Neuronal stem cell (in vitro differentiated cells): Measurements from ENCODE around the gene CD44.
A peak's percentile ranks its signal among the peaks of the same experiment; 100 is the strongest.

Experiments used
- DNase-seq: peaks from one replicate; pipeline ENCODE4 v3.0.0-alpha.2; 2013; ENCODE audit warnings: low spot score
- H2AFZ ChIP-seq: one replicate; pipeline ENCODE4 v1.6.1; 2013; ENCODE audit warnings: mild to moderate bottlenecking, low read length, inconsistent platforms
- H2AK5ac ChIP-seq: 2 replicates; pipeline ENCODE4 v1.6.1; 2013; ENCODE audit warnings: low read depth, mild to moderate bottlenecking, inconsistent platforms, low read length, moderate library complexity, mixed read lengths
- H2BK120ac ChIP-seq: 2 replicates; pipeline ENCODE4 v1.6.1; 2013; ENCODE audit warnings: low read depth, mild to moderate bottlenecking, inconsistent platforms, low read length, moderate library complexity, mixed read lengths
- H2BK12ac ChIP-seq: one replicate; pipeline ENCODE4 v1.6.1; 2013; ENCODE audit warnings: low read length, inconsistent platforms
- H2BK15ac ChIP-seq: 2 replicates; pipeline ENCODE4 v1.6.1; 2013; ENCODE audit warnings: mild to moderate bottlenecking, low read length, inconsistent platforms, mixed read lengths
- H2BK5ac ChIP-seq: one replicate; pipeline ENCODE4 v1.6.1; 2013; ENCODE audit warnings: inconsistent platforms, mild to moderate bottlenecking, low read length, moderate library complexity
- H3K14ac ChIP-seq: one replicate; pipeline ENCODE4 v1.6.1; 2013; ENCODE audit warnings: low read length, inconsistent platforms
- H3K18ac ChIP-seq: 2 replicates; pipeline ENCODE4 v1.6.1; 2013; ENCODE audit warnings: low read length, inconsistent platforms
- H3K23ac ChIP-seq: 2 replicates; pipeline ENCODE4 v1.6.1; 2013; ENCODE audit warnings: low read depth, mild to moderate bottlenecking, mixed read lengths, low read length, inconsistent platforms; ENCODE audit not compliant: poor library complexity
- H3K27ac ChIP-seq: replicated peaks from 3 replicates; pipeline ENCODE4 v1.5.1; 2013; ENCODE audit warnings: low read length, inconsistent platforms
- H3K27me3 ChIP-seq, 3 experiments: 2 replicates each; pipeline ENCODE4 v1.6.1; 2013; ENCODE audit warnings: low read length in 3 of 3, mild to moderate bottlenecking in 2 of 3, inconsistent platforms in 1 of 3, low read depth in 1 of 3, mixed read lengths in 1 of 3, moderate library complexity in 1 of 3; ENCODE audit not compliant: control insufficient read depth in 3 of 3, insufficient read depth in 3 of 3
- H3K36me3 ChIP-seq, 2 donors: replicated peaks in 1 of 2; 2 replicates each; pipeline ENCODE4 v1.6.1; 2013; ENCODE audit warnings: low read length in 2 of 2; ENCODE audit not compliant: control insufficient read depth in 2 of 2, insufficient read depth in 2 of 2
- H3K4ac ChIP-seq: 2 replicates; pipeline ENCODE4 v1.6.1; 2013; ENCODE audit warnings: inconsistent platforms, mild to moderate bottlenecking, low read length, moderate library complexity
- H3K4me1 ChIP-seq, 2 donors: 1 replicate in 1 of 2; 2 replicates in 1 of 2; pipeline ENCODE4 v1.6.1; 2013; ENCODE audit warnings: low read length in 2 of 2, low read depth in 1 of 2; ENCODE audit not compliant: control insufficient read depth in 2 of 2, insufficient read depth in 1 of 2
- H3K4me2 ChIP-seq: one replicate; pipeline ENCODE4 v1.6.1; 2013; ENCODE audit warnings: mild to moderate bottlenecking, low read length, inconsistent platforms; ENCODE audit not compliant: insufficient read depth, poor library complexity, severe bottlenecking
- H3K4me3 ChIP-seq, 2 donors: 2 replicates each; pipeline ENCODE4 v1.5.1; 2013; ENCODE audit warnings: low read length in 2 of 2, mild to moderate bottlenecking in 2 of 2, inconsistent platforms in 1 of 2, moderate library complexity in 1 of 2
- H3K79me1 ChIP-seq: one replicate; pipeline ENCODE4 v1.6.1; 2013; ENCODE audit warnings: low read depth, mild to moderate bottlenecking, inconsistent platforms, low read length, moderate library complexity
- H3K9ac ChIP-seq: one replicate; pipeline ENCODE4 v1.6.1; 2013; ENCODE audit warnings: mild to moderate bottlenecking, low read depth, low read length, inconsistent platforms; ENCODE audit not compliant: poor library complexity
- H3K9me3 ChIP-seq, 2 donors: replicated peaks in 1 of 2; 2 replicates each; pipeline versions ENCODE3 to v1.6.1; 2013; ENCODE audit warnings: low read length in 2 of 2, mild to moderate bottlenecking in 2 of 2, inconsistent platforms in 1 of 2, low read depth in 1 of 2, mixed read lengths in 1 of 2, moderate library complexity in 1 of 2; ENCODE audit not compliant: control insufficient read depth in 2 of 2, insufficient read depth in 1 of 2
- H4K8ac ChIP-seq: one replicate; pipeline ENCODE4 v1.6.1; 2013; ENCODE audit warnings: low read depth, mild to moderate bottlenecking, inconsistent platforms, low read length, moderate library complexity
- H4K91ac ChIP-seq: one replicate; pipeline ENCODE4 v1.6.1; 2013; ENCODE audit warnings: low read length, low read depth, mild to moderate bottlenecking, inconsistent platforms; ENCODE audit not compliant: poor library complexity
- WGBS, 2 donors: extraction: QIAGEN DNeasy Blood & Tissue Kit; methylation state at CpG; one replicate each; pipeline ENCODE4 v1.1.7; 2013; ENCODE audit warnings: missing lambda C conversion rate in 2 of 2, mixed read lengths in 1 of 2; ENCODE audit not compliant: insufficient read length in 2 of 2, insufficient replicate concordance in 1 of 2; ENCODE audit errors: extremely low coverage in 2 of 2; 5-methylcytosine and 5-hydroxymethylcytosine counted together

Gene CD44

GRCh38 chr11:35178873-35179272 lies 39.9 kb downstream of the CD44 start:
- Histone ChIP-seq H3K9me3 (no peaks in the 10 kb centered on the region), H3K23ac (no peak overlapping the region), H3K9ac (no peak overlapping the region), H4K91ac (no peak overlapping the region), H3K4ac (no peak overlapping the region), H3K27ac (no peak overlapping the region), H2AFZ (no peak overlapping the region), H3K36me3 (no peaks in the 10 kb centered on the region), H3K79me1 (no peaks in the 10 kb centered on the region), H3K14ac (no peak overlapping the region), H2AK5ac (no peak overlapping the region), H2BK5ac (no peak overlapping the region), H3K4me1 (peaks cover 4 to 30% of the 10 kb centered on the region in 2 donors), H4K8ac (no peak overlapping the region), H2BK15ac (no peak overlapping the region), H2BK12ac (no peak overlapping the region), H2BK120ac (no peak overlapping the region), H3K4me2 (no peak overlapping the region), H3K27me3 (no peaks in the 10 kb centered on the region), H3K18ac (no peak overlapping the region), H3K4me3 (no peak overlapping the region)
- no CpG with 5 or more reads among the region's 2 CpGs for WGBS, 2 donors
- no peak for DNase-seq

- H3K4ac ChIP-seq: no peak overlapping the region
- H3K4me1 ChIP-seq: peaks cover 4 to 25% of the 10 kb centered on the region in 2 donors
- no CpG with 5 or more reads among the region's 2 CpGs for WGBS, 2 donors
- H3K27ac ChIP-seq: no peak overlapping the region
- peak overlapping the region; percentile 13 for H2AFZ ChIP-seq
- H3K4me3 ChIP-seq: no peak overlapping the region
- no peak overlapping the region for H2BK12ac ChIP-seq
- no peak overlapping the region for H2BK120ac ChIP-seq
- DNase-seq: no peak
- H2BK15ac ChIP-seq: no peak overlapping the region
- H3K4me2 ChIP-seq: no peak overlapping the region
- no peak overlapping the region for H4K8ac ChIP-seq
- no peak overlapping the region for H3K14ac ChIP-seq
- H3K36me3 ChIP-seq: no peaks in the 10 kb centered on the region
- H3K9me3 ChIP-seq: no peaks in the 10 kb centered on the region
- H4K91ac ChIP-seq: no peak overlapping the region
- H3K27me3 ChIP-seq: no peaks in the 10 kb centered on the region
- no peak overlapping the region for H3K9ac ChIP-seq
- no peak overlapping the region for H2BK5ac ChIP-seq
- H3K79me1 ChIP-seq: no peaks in the 10 kb centered on the region
- no peak overlapping the region for H3K18ac ChIP-seq
- H2AK5ac ChIP-seq: no peak overlapping the region
- no peak overlapping the region for H3K23ac ChIP-seq
These were observed 40.6 kb downstream of the CD44 start for GRCh38 chr11:35179466-35180135.

GRCh38 chr11:35180317-35181233 lies 41.6 kb downstream of the CD44 start:
- peaks cover 4 to 21% of the 10 kb centered on the region in 2 donors for H3K4me1 ChIP-seq

GRCh38 chr11:35182317-35182939 lies 43.5 kb downstream of the CD44 start:
- no peak for DNase-seq
- Histone ChIP-seq H2AK5ac (no peak overlapping the region), H3K9me3 (no peaks in the 10 kb centered on the region), H3K36me3 (no peaks in the 10 kb centered on the region), H3K4ac (no peak overlapping the region), H2AFZ (no peak overlapping the region), H3K79me1 (no peaks in the 10 kb centered on the region), H3K4me3 (no peak overlapping the region), H2BK5ac (no peak overlapping the region), H2BK15ac (no peak overlapping the region), H3K27ac (no peak overlapping the region), H4K91ac (no peak overlapping the region), H3K4me1 (peaks cover 4 to 22% of the 10 kb centered on the region in 2 donors), H4K8ac (no peak overlapping the region), H3K9ac (no peak overlapping the region), H3K14ac (no peak overlapping the region), H3K18ac (no peak overlapping the region), H3K23ac (no peak overlapping the region), H2BK12ac (no peak overlapping the region), H3K27me3 (no peaks in the 10 kb centered on the region), H2BK120ac (no peak overlapping the region), H3K4me2 (no peak overlapping the region)
- no CpG with 5 or more reads among the region's 6 CpGs for WGBS, 2 donors

More at GRCh38 chr11:35180317-35181233, 41.6 kb downstream of the CD44 start:
- no CpG with 5 or more reads among the region's 5 CpGs for WGBS, 2 donors
- no peak overlapping the region for H2BK5ac ChIP-seq
- H3K9ac ChIP-seq: no peak overlapping the region
- H3K9me3 ChIP-seq: no peaks in the 10 kb centered on the region
- no peak overlapping the region for H3K4ac ChIP-seq
- H3K36me3 ChIP-seq: no peaks in the 10 kb centered on the region
- H3K23ac ChIP-seq: no peak overlapping the region
- no peak overlapping the region for H3K4me2 ChIP-seq
- H3K4me3 ChIP-seq: no peak overlapping the region
- no peak overlapping the region for H2AK5ac ChIP-seq
- no peak for DNase-seq
- no peak overlapping the region for H2BK120ac ChIP-seq
- no peak overlapping the region for H2BK12ac ChIP-seq
- H4K8ac ChIP-seq: no peak overlapping the region
- no peaks in the 10 kb centered on the region for H3K27me3 ChIP-seq
- H3K27ac ChIP-seq: no peak overlapping the region
- H4K91ac ChIP-seq: no peak overlapping the region
- no peak overlapping the region for H2BK15ac ChIP-seq
- no peak overlapping the region for H2AFZ ChIP-seq
- H3K18ac ChIP-seq: no peak overlapping the region
- no peaks in the 10 kb centered on the region for H3K79me1 ChIP-seq
- no peak overlapping the region for H3K14ac ChIP-seq
